Measurements from ENCODE around the gene ALK.

The ALK gene

DNA sequence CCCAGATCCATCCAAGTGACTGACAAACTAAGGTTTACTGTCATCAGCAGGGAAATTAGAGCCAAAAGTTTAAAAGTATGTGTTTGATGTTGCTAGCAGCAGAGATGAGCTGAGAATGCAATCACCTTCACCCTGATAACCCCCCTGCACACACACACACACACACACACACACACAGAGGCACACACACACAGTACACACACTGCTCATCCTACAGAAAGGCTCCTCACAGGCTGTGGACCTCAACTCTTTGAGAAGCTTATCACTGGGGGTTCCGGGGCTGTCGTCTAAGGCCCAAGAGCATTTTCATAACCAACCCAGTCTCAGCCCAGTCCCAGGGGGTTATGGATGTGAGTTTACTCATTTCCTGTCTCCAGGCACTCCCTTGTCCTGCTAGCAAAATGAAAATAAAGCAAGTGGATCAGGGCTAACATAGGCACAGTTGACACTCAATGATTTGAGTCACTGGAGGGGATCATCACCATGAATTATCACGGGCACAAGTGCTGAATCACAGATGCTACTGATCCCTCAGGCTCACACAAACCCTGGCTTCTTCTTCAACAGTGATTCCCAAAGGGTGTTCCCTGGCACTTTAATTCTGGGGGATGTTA is 76.6 kb downstream of the ALK start:
- TF ChIP-seq, protein P1, sequence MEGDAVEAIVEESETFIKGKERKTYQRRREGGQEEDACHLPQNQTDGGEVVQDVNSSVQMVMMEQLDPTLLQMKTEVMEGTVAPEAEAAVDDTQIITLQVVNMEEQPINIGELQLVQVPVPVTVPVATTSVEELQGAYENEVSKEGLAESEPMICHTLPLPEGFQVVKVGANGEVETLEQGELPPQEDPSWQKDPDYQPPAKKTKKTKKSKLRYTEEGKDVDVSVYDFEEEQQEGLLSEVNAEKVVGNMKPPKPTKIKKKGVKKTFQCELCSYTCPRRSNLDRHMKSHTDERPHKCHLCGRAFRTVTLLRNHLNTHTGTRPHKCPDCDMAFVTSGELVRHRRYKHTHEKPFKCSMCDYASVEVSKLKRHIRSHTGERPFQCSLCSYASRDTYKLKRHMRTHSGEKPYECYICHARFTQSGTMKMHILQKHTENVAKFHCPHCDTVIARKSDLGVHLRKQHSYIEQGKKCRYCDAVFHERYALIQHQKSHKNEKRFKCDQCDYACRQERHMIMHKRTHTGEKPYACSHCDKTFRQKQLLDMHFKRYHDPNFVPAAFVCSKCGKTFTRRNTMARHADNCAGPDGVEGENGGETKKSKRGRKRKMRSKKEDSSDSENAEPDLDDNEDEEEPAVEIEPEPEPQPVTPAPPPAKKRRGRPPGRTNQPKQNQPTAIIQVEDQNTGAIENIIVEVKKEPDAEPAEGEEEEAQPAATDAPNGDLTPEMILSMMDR (conservative IDR thresholded peaks at IDR 0.05) = no peak
- H3K27ac ChIP-seq = no peak overlapping the region

DNA sequence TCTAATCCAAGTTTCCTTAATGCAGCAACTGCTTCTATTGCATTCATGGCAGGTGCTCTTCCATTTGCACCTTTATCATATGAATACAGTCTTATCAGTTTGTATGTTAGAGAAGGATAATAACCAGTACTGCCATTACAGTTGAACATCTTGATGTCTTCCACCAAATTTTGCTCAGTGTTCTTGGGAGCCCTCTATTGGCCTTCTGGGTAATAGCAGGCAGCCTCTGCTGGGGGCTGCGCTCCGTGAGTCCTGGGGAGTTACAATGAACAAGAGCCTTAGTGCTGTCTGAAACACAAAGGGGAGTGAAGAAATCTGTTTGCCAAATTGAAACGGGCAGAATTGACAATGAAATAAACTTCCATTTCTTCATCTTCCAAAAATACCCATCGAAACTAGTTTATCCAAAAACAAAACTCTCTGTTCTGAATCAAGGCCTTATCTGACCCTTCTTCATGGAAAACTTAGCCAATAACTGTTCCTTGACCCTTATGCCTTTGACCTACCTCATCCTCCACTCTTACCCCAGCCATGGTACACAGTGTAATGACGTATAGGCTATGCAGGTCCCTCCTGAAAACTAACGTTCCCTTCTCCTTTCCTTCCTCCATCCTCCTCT is 79.9 kb downstream of the ALK start:
- TF ChIP-seq, protein P1 (conservative IDR thresholded peaks at IDR 0.05) = peak; percentile 93
- H3K27ac ChIP-seq = no peak overlapping the region

DNA sequence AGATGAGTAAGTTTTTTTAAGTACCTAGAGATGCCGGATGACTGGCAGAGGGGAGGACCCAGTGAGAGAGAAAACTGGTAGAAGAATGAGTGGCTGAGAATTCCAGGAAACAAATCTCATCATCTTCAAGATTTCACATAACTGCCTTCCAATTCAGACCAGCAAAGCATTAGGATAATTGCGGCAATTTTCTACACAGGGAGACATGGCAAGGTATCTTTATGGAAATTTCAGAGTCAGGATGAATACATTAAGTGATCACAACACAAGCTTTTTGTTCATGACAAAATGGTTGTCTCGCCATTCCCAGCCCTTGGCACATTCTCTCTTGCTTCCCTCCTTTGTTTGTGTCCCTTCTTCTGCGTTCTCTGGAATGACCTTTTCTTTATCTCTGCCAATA is 82.1 kb downstream of the ALK start:
- TF ChIP-seq, protein P1 (conservative IDR thresholded peaks at IDR 0.05) = no peak
- H3K27ac ChIP-seq = no peak overlapping the region

DNA sequence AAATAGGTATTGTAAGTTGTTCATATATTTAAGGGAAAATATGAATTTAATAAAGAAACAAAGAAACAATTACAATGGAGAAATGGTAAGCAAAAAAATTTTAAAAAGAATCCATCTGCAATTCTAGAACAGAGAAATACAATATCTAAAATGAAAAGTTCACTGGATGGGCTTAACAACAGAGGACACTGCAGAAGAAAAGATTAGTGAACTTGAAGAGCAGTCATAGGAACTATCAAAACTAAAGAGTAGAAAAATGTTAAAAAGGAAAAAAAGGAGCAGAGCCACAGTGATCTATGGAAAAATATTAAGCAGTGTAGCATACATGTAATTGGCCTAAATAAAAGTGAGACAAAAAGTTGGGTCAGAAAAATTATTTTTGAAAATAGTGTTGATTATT is 83.5 kb downstream of the ALK start:
- TF ChIP-seq, protein P1 (conservative IDR thresholded peaks at IDR 0.05) = no peak
- no peak overlapping the region for H3K27ac ChIP-seq

DNA sequence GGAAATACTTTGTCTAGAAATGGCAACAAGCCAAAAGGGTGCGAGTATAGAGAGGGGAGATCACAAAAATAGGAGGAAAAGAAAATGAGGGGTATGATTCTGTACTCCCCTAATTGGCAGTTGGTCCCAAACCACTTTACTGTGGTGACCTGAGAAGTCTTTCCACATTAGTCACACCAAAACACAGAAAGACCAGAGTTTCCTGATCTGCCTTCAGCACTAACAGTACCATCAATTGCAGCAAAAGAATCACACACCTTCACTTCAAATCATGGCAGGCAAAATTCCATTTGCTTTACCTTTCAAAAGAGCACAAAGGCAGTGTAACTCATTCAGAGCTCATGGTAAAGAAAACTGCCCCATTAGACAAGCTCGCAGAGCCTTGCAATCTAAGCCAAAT is 86.8 kb downstream of the ALK start:
- TF ChIP-seq, protein P1 (conservative IDR thresholded peaks at IDR 0.05) = no peak
- no peak overlapping the region for H3K27ac ChIP-seq

DNA sequence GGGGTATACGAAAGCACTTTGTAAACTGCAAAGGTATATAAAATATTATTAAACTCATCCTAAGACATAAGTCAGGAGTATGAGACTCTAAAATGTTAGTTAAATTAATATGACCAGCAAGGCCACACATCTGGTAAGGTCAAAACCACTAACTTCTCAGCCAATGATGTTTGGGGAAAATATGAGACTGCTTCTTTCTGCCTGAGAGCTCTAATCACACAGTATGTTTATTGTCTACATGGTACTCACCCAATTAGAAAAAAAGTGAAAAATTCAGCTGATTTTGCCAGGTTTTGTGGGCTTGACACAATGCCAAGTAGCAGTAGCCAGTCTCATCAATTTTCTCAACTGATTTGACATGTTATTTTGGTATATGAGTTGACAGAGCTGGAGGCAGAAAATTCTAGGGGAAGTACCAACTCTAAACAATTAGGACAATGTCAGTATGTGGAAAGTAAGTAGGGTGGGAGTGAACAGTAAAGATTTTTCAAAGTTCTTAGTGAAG is 87.3 kb downstream of the ALK start:
- TF ChIP-seq, protein P1 (conservative IDR thresholded peaks at IDR 0.05) = no peak
- no peak overlapping the region for H3K27ac ChIP-seq

DNA sequence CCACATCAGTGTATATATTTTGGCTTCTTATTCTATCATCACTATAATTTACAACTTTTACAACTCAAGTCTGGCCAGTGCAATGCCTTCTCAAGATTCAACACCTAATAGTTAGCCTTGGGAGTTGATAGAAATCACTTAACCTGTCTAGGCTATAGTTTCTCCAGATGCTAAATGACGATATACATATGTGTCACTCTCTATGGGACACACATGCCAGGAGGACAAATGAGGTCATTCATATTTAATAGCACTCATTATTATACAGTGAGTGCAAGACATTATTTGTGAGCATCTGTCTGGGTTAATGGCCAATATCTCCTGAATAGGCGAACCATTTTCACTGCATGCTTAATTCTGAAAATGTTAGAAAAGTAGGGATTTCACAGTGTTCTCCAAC is 89.8 kb downstream of the ALK start:
- no peak overlapping the region for H3K27ac ChIP-seq
- TF ChIP-seq, protein P1 (conservative IDR thresholded peaks at IDR 0.05) = no peak
